ENCODE results near the gene GRAMD1A.
"Not testable (repeated sequence)": the region's sequence is repeated elsewhere in the genome, so short reads cannot be mapped to it uniquely, and the experiment has no call there.

The GRAMD1A gene

GRCh38 chr19:34984287-34984686, 15.8 kb upstream of the GRAMD1A start:
- no peak for TF ChIP-seq CTCF (IDR thresholded peaks at IDR 0.05)
- H3K27ac ChIP-seq, result no peak overlapping the region

GRCh38 chr19:34985249-34986022, 14.7 kb upstream of the GRAMD1A start:
- no peak overlapping the region for H3K27ac ChIP-seq
- no peak for TF ChIP-seq CTCF (IDR thresholded peaks at IDR 0.05)
- no peak for TF ChIP-seq ZFX (IDR thresholded peaks at IDR 0.05; ENCODE audit: borderline replicate concordance)

GRCh38 chr19:34988119-34988518, 12.0 kb upstream of the GRAMD1A start:
- TF ChIP-seq ZFX (IDR thresholded peaks at IDR 0.05; ENCODE audit: borderline replicate concordance), result no peak
- TF ChIP-seq CTCF (IDR thresholded peaks at IDR 0.05), result no peak
- no peak overlapping the region for H3K27ac ChIP-seq

- TF ChIP-seq ZFX (IDR thresholded peaks at IDR 0.05; ENCODE audit: borderline replicate concordance) (no peak), CTCF (IDR thresholded peaks at IDR 0.05) (no peak)
Measured at GRCh38 chr19:34989298-34989697, 10.8 kb upstream of the GRAMD1A start.

GRCh38 chr19:34990578-34991192, 9.4 kb upstream of the GRAMD1A start:
- no peak for TF ChIP-seq ZFX (IDR thresholded peaks at IDR 0.05; ENCODE audit: borderline replicate concordance)
- TF ChIP-seq CTCF (IDR thresholded peaks at IDR 0.05), result no peak
- no peak overlapping the region for H3K27ac ChIP-seq

More at GRCh38 chr19:34989298-34989697, 10.8 kb upstream of the GRAMD1A start:
- no peak overlapping the region for H3K27ac ChIP-seq

GRCh38 chr19:34991542-34992333, 8.4 kb upstream of the GRAMD1A start:
- no peak overlapping the region for H3K27ac ChIP-seq
- no peak for TF ChIP-seq ZFX (IDR thresholded peaks at IDR 0.05; ENCODE audit: borderline replicate concordance)

GRCh38 chr19:34992582-34992981, 7.5 kb upstream of the GRAMD1A start:
- H3K27ac ChIP-seq, result not testable (repeated sequence)

- peak overlapping the region; percentile 29; the same call in 1 of the 2 replicates for H3K27ac ChIP-seq
- TF ChIP-seq ZFX (IDR thresholded peaks at IDR 0.05; ENCODE audit: borderline replicate concordance) (no peak), CTCF (IDR thresholded peaks at IDR 0.05) (no peak)
Measured at GRCh38 chr19:34994286-34994642, 5.9 kb upstream of the GRAMD1A start.

All from 22Rv1 (cell line).